Hematopoietic multipotent progenitor cell treated with erythropoietin and hydrocortisone succinate and interleukin-3 and kit ligand, for 17 days (in vitro differentiated cells): Measurements from ENCODE around the gene ALLC.

Source experiments
- DNase-seq: peaks from one replicate; pipeline ENCODE4 v3.0.0-alpha.2; 2015; ENCODE audit warnings: low spot score

The ALLC gene

GRCh38 chr2:3751251-3751650, 93.3 kb downstream of the ALLC start:
- DNase-seq = no peak

GRCh38 chr2:3751806-3752205, 93.8 kb downstream of the ALLC start:
- DNase-seq = no peak
